DND-41 (cell line): ENCODE measurements around the gene RNASE7.

ENCODE experiments used
- ATAC-seq: fragments of 200-7000 bp; cut with Tn5 transposase; 3 replicates; pipeline ENCODE4 v1.9.1; 2021; ENCODE audit warnings: low read depth; ENCODE audit not compliant: insufficient read depth
- DNase-seq: peaks from one replicate; pipeline ENCODE4 v3.0.0-alpha.2; 2020
- H2AFZ ChIP-seq: 2 replicates; pipeline ENCODE4 v1.6.0; 2012; ENCODE audit warnings: low read depth, low read length
- H3K27ac ChIP-seq: 2 replicates; pipeline ENCODE4 v1.5.1; 2012; ENCODE audit warnings: low read length, inconsistent platforms
- H3K27me3 ChIP-seq: fragments of 200-600 bp; sonication (generic); 2 replicates; pipeline ENCODE4 v1.6.0; 2012; ENCODE audit warnings: low read length, mild to moderate bottlenecking, inconsistent platforms; ENCODE audit not compliant: insufficient read depth, poor library complexity
- H3K36me3 ChIP-seq: 2 replicates; pipeline ENCODE4 v1.5.1; 2012; ENCODE audit warnings: low read length, inconsistent platforms; ENCODE audit not compliant: insufficient read depth
- H3K4me1 ChIP-seq: 2 replicates; pipeline ENCODE4 v1.5.1; 2012; ENCODE audit warnings: mild to moderate bottlenecking, low read length; ENCODE audit not compliant: insufficient read depth
- H3K4me2 ChIP-seq: 2 replicates; pipeline ENCODE4 v1.6.0; 2012; ENCODE audit warnings: mild to moderate bottlenecking, moderate library complexity, low read length, inconsistent platforms; ENCODE audit not compliant: insufficient read depth
- H3K4me3 ChIP-seq, 2 experiments: fragments of 200-600 bp in 1 of 2; shearing (Covaris generic) in 1 of 2; 2 replicates each; pipeline ENCODE4 v1.5.1; 2012 to 2016; ENCODE audit warnings: inconsistent platforms in 2 of 2, low read length in 2 of 2, mild to moderate bottlenecking in 2 of 2, low read depth in 1 of 2, moderate library complexity in 1 of 2
- H3K79me2 ChIP-seq: 2 replicates; pipeline ENCODE4 v1.6.0; 2012; ENCODE audit warnings: low read length, inconsistent platforms; ENCODE audit not compliant: insufficient read depth
- H3K9ac ChIP-seq: 2 replicates; pipeline ENCODE4 v1.6.0; 2012; ENCODE audit warnings: low read depth, mild to moderate bottlenecking, inconsistent platforms, low read length, moderate library complexity
- H3K9me3 ChIP-seq: 2 replicates; pipeline ENCODE4 v1.5.1; 2012; ENCODE audit warnings: low read length, moderate library complexity, mild to moderate bottlenecking, inconsistent platforms; ENCODE audit not compliant: insufficient read depth, severe bottlenecking
- H4K20me1 ChIP-seq: 2 replicates; pipeline ENCODE4 v1.6.0; 2012; ENCODE audit warnings: low read length; ENCODE audit not compliant: insufficient read depth
- CTCF ChIP-seq: IDR thresholded peaks from 2 replicates; pipeline ENCODE4 v1.5.1; 2012; ENCODE audit warnings: borderline replicate concordance, low read length, moderate library complexity, mild to moderate bottlenecking; ENCODE audit not compliant: poor library complexity, severe bottlenecking; ENCODE audit errors: extremely low read depth
- EZH2 ChIP-seq: IDR thresholded peaks from 3 replicates; pipeline ENCODE4 v1.6.1; 2012; ENCODE audit warnings: borderline replicate concordance, low read depth, mild to moderate bottlenecking, moderate library complexity, low read length, inconsistent platforms; ENCODE audit not compliant: severe bottlenecking

Gene RNASE7

GRCh38 chr14:21075719-21076437 is 33.7 kb downstream of the RNASE7 start:
- Histone ChIP-seq H3K9ac (no peak overlapping the region), H3K4me1 (peaks cover 15% of the 10 kb centered on the region), H3K27ac (no peak overlapping the region), H3K79me2 (no peaks in the 10 kb centered on the region), H3K4me2 (no peak overlapping the region), H3K9me3 (no peaks in the 10 kb centered on the region), H3K27me3 (peaks cover 45% of the 10 kb centered on the region), H2AFZ (no peak overlapping the region), H3K4me3 (no peak overlapping the region), H4K20me1 (0 out of 2 replicates have a peak, but pooled peaks cover 14% of the 10 kb centered on the region), H3K36me3 (no peaks in the 10 kb centered on the region)
- ATAC-seq (no peak), DNase-seq (no peak)
- TF ChIP-seq CTCF, result no peak
- TF ChIP-seq EZH2, result no peak

DNA sequence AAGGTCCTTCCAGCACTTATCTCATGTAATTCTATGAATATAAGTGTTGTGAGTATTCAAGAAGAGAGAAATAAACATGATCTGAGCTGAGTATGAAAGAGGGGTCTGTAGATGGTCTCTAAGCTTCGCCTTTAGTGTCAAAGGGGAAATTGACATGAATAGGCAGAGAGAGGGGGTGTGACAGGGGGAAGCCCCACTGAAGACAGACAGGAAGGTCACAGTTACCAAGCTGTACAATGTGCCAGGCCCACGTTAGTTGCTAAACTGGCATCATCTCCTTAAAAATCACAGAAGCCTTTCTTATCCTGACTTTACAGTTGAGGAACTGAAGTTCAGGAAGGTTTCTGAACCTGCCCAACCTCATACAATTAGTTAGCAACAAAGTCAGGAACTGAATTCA is 35.5 kb downstream of the RNASE7 start:
- no peak overlapping the region for H3K27ac ChIP-seq
- no peaks in the 10 kb centered on the region for H4K20me1 ChIP-seq
- no peak overlapping the region for H3K4me3 ChIP-seq
- peaks cover 27% of the 10 kb centered on the region for H3K27me3 ChIP-seq
- no peak overlapping the region for H2AFZ ChIP-seq
- TF ChIP-seq CTCF (no peak), EZH2 (no peak)
- H3K9ac ChIP-seq, result no peak overlapping the region
- H3K4me2 ChIP-seq, result no peak overlapping the region
- ATAC-seq (no peak), DNase-seq (no peak)
- no peaks in the 10 kb centered on the region for H3K9me3 ChIP-seq
- H3K79me2 ChIP-seq, result no peaks in the 10 kb centered on the region
- no peaks in the 10 kb centered on the region for H3K4me1 ChIP-seq
- H3K36me3 ChIP-seq, result no peaks in the 10 kb centered on the region

DNA sequence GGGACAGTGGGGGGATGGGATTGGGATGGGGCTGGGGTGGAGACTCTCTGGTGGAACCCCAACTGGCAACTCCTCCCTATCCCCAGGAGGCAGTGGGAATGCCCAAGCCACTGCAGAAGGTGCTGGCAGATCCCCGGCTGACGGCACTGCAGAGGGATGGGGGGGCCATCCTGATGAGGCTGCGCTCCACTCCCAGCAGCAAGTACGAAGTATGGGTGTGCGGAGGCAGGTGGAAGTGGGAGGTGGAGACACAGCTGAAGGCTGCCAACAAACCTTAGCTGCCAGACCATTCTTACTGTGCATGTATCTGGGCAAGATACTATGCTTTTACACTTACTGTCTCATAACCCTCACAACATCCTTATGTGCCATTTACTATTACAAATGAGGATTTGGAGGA is 36.1 kb downstream of the RNASE7 start:
- Histone ChIP-seq H4K20me1 (no peaks in the 10 kb centered on the region), H3K4me1 (no peaks in the 10 kb centered on the region), H3K4me3 (no peak overlapping the region), H3K9ac (no peak overlapping the region), H3K9me3 (no peaks in the 10 kb centered on the region), H3K79me2 (no peaks in the 10 kb centered on the region), H3K36me3 (no peaks in the 10 kb centered on the region), H3K27ac (no peak overlapping the region), H2AFZ (no peak overlapping the region), H3K4me2 (no peak overlapping the region), H3K27me3 (peaks cover 23% of the 10 kb centered on the region)
- no peak for TF ChIP-seq CTCF
- TF ChIP-seq EZH2, result no peak
- ATAC-seq, result no peak
- DNase-seq, result no peak

DNA sequence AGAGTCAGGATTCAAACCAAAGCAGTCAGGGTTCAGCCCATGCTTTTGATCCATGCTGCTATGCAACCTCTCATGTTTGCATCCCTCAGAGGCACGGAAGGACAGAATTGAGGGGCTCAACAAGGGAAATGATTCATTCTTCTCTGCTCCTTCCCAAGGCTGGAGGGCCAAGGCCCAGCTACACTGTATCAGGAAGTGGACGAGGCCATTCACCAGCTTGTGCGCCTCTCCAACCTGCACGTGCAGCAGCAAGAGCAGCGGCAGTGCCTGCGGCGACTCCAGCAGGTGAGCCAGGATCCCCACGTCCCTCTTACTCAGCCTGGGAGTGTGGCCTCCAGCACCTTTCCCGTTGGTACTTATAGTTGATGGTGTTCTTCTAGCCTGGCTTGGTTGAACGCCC is 36.6 kb downstream of the RNASE7 start:
- no peak overlapping the region for H3K9ac ChIP-seq
- no peak for TF ChIP-seq EZH2
- TF ChIP-seq CTCF, result no peak
- H3K27ac ChIP-seq, result no peak overlapping the region
- H3K9me3 ChIP-seq, result no peaks in the 10 kb centered on the region
- H2AFZ ChIP-seq, result no peak overlapping the region
- H3K79me2 ChIP-seq, result no peaks in the 10 kb centered on the region
- no peaks in the 10 kb centered on the region for H3K4me1 ChIP-seq
- DNase-seq, result no peak
- no peaks in the 10 kb centered on the region for H4K20me1 ChIP-seq
- H3K4me2 ChIP-seq, result no peak overlapping the region
- H3K27me3 ChIP-seq, result peaks cover 23% of the 10 kb centered on the region
- no peaks in the 10 kb centered on the region for H3K36me3 ChIP-seq
- no peak overlapping the region for H3K4me3 ChIP-seq
- ATAC-seq, result no peak
